ENCODE results near the gene ZPLD1. TPM values are rescaled to one million over a fixed set of nuclear protein-coding genes. Genes with fewer than 3 reads are reported as not detected.

The ZPLD1 gene
- total RNA-seq, 4 donors from 2014 or later, result 0.78 TPM; not detected in 3

- intact Hi-C loops (cut with DNase I), result no loop called here
- Histone ChIP-seq H3K4me3 (replicated peaks in 1 of 3) (no peak overlapping the region), H3K27ac (no peak overlapping the region), H3K4me1 (no peaks in the 10 kb centered on the region), H3K27me3 (no peaks in the 10 kb centered on the region), H3K36me3 (no peaks in the 10 kb centered on the region), H3K9me3 (no peaks in the 10 kb centered on the region)
- WGBS, 2 donors, result 62 to 64% methylated on average over 1 of the region's 1 CpG
- TF ChIP-seq POLR2A (IDR thresholded peaks at IDR 0.05), result no peak
- TF ChIP-seq CTCF (IDR thresholded peaks at IDR 0.05), result no peak
- DNase-seq, result no peak
These were observed 79.4 kb downstream of the ZPLD1 start for GRCh38 chr3:102514241-102514640.

DNA sequence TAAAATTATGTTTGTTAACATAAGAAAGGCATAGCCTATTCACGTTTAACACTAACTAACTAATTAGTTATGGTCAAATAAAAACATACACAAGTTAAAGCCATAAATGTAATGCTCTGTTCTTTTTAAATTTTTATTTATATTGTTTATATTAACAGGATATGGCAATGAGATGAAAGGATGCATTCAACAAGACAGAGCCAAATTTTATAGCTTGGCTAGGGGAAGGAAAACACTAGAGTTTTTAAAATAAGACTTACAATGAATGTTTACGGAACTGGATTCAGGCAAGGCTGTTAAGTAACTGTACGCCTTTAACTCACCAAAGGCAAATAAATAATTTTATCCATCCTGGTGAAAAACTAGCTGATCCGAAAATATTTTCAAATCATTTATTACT is 86.4 kb downstream of the ZPLD1 start:
- no peak overlapping the region for H3K4me3 ChIP-seq (replicated peaks in 1 of 3)
- no peaks in the 10 kb centered on the region for H3K27me3 ChIP-seq
- H3K9me3 ChIP-seq, result no peaks in the 10 kb centered on the region
- no peak overlapping the region for H3K27ac ChIP-seq
- no peaks in the 10 kb centered on the region for H3K36me3 ChIP-seq
- DNase-seq, result no peak
- intact Hi-C loops (cut with DNase I), result no loop called here
- H3K4me1 ChIP-seq, result no peaks in the 10 kb centered on the region
- WGBS, 2 donors, result 83 to 87% methylated on average over 4 of the region's 4 CpGs
- TF ChIP-seq CTCF (IDR thresholded peaks at IDR 0.05), result no peak
- no peak for TF ChIP-seq POLR2A (IDR thresholded peaks at IDR 0.05)

DNA sequence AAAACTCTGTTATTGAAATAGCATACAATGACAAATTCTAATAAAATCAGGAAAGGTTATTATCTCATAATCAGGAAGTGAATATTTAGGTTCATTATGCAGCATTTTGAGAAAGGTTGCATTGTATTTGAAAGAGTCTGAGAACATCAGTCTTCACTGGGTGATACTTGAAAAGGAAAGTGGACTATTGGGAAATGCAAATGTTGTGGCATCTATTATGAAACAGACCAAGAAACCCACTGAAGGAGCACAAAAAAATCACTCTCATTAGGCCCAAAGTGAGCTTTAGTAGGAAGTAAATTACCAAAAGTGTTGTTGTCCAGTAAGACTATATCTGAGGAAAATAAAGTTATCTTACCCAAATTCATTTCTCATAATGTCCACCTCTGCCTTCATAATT is 90.8 kb downstream of the ZPLD1 start:
- H3K27me3 ChIP-seq, result no peaks in the 10 kb centered on the region
- intact Hi-C loops (cut with DNase I), result no loop called here
- H3K4me1 ChIP-seq, result no peaks in the 10 kb centered on the region
- H3K36me3 ChIP-seq, result no peaks in the 10 kb centered on the region
- no peak for TF ChIP-seq POLR2A (IDR thresholded peaks at IDR 0.05)
- TF ChIP-seq CTCF (IDR thresholded peaks at IDR 0.05), result no peak
- no peak overlapping the region for H3K4me3 ChIP-seq (replicated peaks in 1 of 3)
- no peak for DNase-seq
- no peaks in the 10 kb centered on the region for H3K9me3 ChIP-seq
- no peak overlapping the region for H3K27ac ChIP-seq

- H3K36me3 ChIP-seq, result no peaks in the 10 kb centered on the region
- H3K27ac ChIP-seq, result no peak overlapping the region
- TF ChIP-seq CTCF (IDR thresholded peaks at IDR 0.05) (no peak), POLR2A (IDR thresholded peaks at IDR 0.05) (no peak)
- no peaks in the 10 kb centered on the region for H3K4me1 ChIP-seq
- H3K9me3 ChIP-seq, result no peaks in the 10 kb centered on the region
- H3K4me3 ChIP-seq (replicated peaks in 1 of 3), result no peak overlapping the region
- intact Hi-C loops (cut with DNase I), result no loop called here
- WGBS, 2 donors, result 88 to 92% methylated on average over 3 of the region's 3 CpGs
- no peaks in the 10 kb centered on the region for H3K27me3 ChIP-seq
- no peak for DNase-seq
These were observed 92.0 kb downstream of the ZPLD1 start for GRCh38 chr3:102526865-102527264.

DNA sequence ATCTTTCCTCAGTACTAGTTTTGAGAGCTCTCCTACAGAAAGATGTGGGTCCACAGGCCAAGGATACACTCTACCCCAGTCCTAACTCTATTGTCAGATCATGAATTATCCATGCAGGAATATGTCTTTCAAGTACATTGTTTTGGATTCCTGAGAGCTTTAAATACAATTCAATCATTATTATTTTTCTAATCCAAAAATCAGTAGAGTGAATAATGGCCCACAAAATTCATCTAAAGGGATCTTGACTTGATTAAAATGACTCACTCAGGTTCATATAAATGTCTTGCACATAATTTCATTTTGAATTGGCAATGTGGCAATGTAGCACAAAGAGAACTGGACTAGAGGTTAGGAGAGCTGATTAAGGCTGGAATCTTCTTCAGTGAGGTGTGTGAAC is 93.9 kb downstream of the ZPLD1 start:
- no peaks in the 10 kb centered on the region for H3K27me3 ChIP-seq
- intact Hi-C loops (cut with DNase I), result no loop called here
- no peak overlapping the region for H3K4me3 ChIP-seq (replicated peaks in 1 of 3)
- H3K27ac ChIP-seq, result no peak overlapping the region
- no peaks in the 10 kb centered on the region for H3K9me3 ChIP-seq
- H3K36me3 ChIP-seq, result no peaks in the 10 kb centered on the region
- TF ChIP-seq POLR2A (IDR thresholded peaks at IDR 0.05) (no peak), CTCF (IDR thresholded peaks at IDR 0.05) (no peak)
- no peak for DNase-seq
- no peaks in the 10 kb centered on the region for H3K4me1 ChIP-seq
